Nephron (organoid): Measurements from ENCODE around the gene IL20RA.
"Not testable (repeated sequence)": the region's sequence is repeated elsewhere in the genome, so short reads cannot be mapped to it uniquely, and the experiment has no call there.

Experiments
- H3K27ac Mint-ChIP-seq, 3 experiments: 2 replicates each; pipeline ENCODE4 v1.8.0; 2020; ENCODE audit warnings: mixed read lengths in 3 of 3, mild to moderate bottlenecking in 2 of 3, moderate library complexity in 1 of 3
- H3K27me3 Mint-ChIP-seq: 2 replicates; pipeline ENCODE4 v1.8.0; 2021; ENCODE audit warnings: low read depth, mild to moderate bottlenecking, moderate library complexity, mixed read lengths
- H3K36me3 Mint-ChIP-seq: 2 replicates; pipeline ENCODE4 v1.8.0; 2020; ENCODE audit warnings: low read depth, mixed read lengths
- H3K4me1 Mint-ChIP-seq: 2 replicates; pipeline ENCODE4 v1.8.0; 2020; ENCODE audit warnings: mixed read lengths
- H3K4me3 Mint-ChIP-seq, 3 experiments: 2 replicates each; pipeline ENCODE4 v1.8.0; 2020; ENCODE audit warnings: mild to moderate bottlenecking in 3 of 3, mixed read lengths in 3 of 3, moderate library complexity in 2 of 3
- H3K9me3 Mint-ChIP-seq: 2 replicates; pipeline ENCODE4 v1.8.0; 2020; ENCODE audit warnings: mixed read lengths
- CTCF ChIP-seq, 3 experiments: fragments of 200-600 bp; sonication (generic); IDR thresholded peaks; one replicate each; pipeline ENCODE4 v1.5.0; 2021; ENCODE audit warnings: antibody characterized with exemption in 3 of 3; ENCODE audit not compliant: unreplicated experiment in 3 of 3

The IL20RA gene

DNA sequence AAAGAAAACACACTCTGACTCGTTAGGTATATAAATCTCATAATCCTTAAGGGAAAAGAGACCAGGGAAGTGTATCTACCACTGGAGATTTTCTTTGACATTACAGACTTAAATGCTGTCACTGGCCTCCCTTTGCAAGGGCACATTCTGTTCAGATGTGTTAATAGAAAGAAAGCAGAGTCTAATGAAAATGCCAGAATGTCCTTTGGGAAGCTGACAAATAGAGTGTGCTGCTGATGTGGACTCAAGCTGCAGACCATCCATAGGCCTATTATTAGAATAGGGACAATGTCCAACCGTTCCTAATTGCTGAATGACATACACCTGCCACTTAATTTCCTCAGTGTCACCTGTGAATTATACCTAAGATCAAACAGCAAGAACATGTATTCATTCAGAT is 81.5 kb downstream of the IL20RA start:
- H3K27ac Mint-ChIP-seq, result no peak overlapping the region
- H3K36me3 Mint-ChIP-seq, result no peaks in the 10 kb centered on the region
- H3K4me3 Mint-ChIP-seq, result no peak overlapping the region
- no peak for TF ChIP-seq CTCF (IDR thresholded peaks at IDR 0.05; ENCODE audit: unreplicated experiment in 3 of 3)
- no peaks in the 10 kb centered on the region for H3K9me3 Mint-ChIP-seq
- H3K4me1 Mint-ChIP-seq, result peaks cover 13% of the 10 kb centered on the region
- peaks cover 10% of the 10 kb centered on the region for H3K27me3 Mint-ChIP-seq

DNA sequence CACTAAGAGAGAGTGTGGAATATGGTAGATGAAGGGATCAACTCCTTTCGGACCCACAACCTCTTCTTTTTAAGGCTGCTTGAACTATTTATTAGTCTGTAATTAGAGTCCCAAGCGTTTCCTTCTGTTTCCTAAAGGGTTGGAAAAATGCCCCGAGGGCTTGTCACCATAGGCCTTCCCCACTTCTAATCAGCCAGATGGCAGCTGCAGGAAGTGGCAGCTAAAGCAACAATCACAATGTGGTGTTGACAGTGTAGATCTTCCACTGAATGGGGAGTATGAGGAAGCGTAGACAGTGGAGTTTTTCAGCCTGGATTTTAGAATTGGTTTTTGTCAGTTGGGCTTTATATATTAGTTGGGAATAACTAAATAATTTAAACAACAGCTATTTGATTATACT is 82.1 kb downstream of the IL20RA start:
- TF ChIP-seq CTCF (IDR thresholded peaks at IDR 0.05; ENCODE audit: unreplicated experiment in 3 of 3), result no peak
- no peaks in the 10 kb centered on the region for H3K36me3 Mint-ChIP-seq
- H3K4me3 Mint-ChIP-seq, result no peak overlapping the region

DNA sequence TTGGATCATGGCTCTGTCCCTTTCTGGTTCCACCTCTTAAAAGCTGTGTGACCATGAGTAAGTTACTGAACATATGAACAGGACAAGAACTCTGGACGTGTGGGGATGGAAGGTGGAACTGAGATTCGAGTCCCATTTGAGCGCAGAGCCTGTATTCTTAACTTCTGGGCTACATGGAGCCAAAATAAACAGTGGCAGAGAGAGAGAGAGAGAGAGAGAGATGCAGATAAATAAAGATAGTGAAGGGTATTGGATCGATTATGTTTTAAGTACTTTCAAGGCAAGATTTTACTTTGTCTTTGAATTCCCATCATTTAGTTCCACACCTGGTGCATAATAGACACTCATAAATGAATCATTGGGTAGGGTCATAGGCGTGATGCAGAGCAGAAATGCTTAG is 82.9 kb downstream of the IL20RA start:
- Mint-ChIP-seq H3K4me3 (no peak overlapping the region), H3K27me3 (peaks cover 15% of the 10 kb centered on the region), H3K27ac (no peak overlapping the region), H3K9me3 (no peaks in the 10 kb centered on the region), H3K36me3 (no peaks in the 10 kb centered on the region), H3K4me1 (peaks cover 17% of the 10 kb centered on the region)
- TF ChIP-seq CTCF (IDR thresholded peaks at IDR 0.05; ENCODE audit: unreplicated experiment in 3 of 3), result no peak

More for the DNA sequence above, 82.1 kb downstream of the IL20RA start:
- Mint-ChIP-seq H3K9me3 (no peaks in the 10 kb centered on the region), H3K27me3 (peaks cover 10% of the 10 kb centered on the region), H3K27ac (no peak overlapping the region), H3K4me1 (peaks cover 13% of the 10 kb centered on the region)

GRCh38 chr6:136960781-136961180 is 84.0 kb downstream of the IL20RA start:
- Mint-ChIP-seq H3K27me3 (peaks cover 9% of the 10 kb centered on the region), H3K27ac (no peak overlapping the region), H3K9me3 (no peaks in the 10 kb centered on the region), H3K4me3 (no peak overlapping the region), H3K4me1 (peaks cover 20% of the 10 kb centered on the region), H3K36me3 (no peaks in the 10 kb centered on the region)
- TF ChIP-seq CTCF (IDR thresholded peaks at IDR 0.05; ENCODE audit: unreplicated experiment in 3 of 3), result no peak

DNA sequence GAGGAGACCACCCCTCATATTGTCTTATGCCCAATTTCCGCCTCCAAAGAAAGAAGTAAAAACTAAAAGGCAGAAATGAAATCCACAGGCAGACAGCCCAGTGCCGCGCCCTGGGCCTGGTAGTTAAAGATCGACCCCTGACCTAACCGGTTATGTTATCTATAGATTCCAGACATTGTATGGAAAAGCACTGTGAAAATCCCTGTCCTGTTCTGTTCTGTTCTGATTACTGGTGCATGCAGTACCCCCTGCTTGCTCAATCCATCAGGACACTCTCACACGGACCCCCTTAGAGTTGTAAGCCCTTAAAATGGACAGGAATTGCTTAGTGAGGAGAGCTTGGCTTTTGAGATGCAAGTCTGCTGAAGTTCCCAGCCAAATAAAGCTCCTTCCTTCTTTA is 84.8 kb downstream of the IL20RA start:
- not testable (repeated sequence) for H3K36me3 Mint-ChIP-seq, H3K27me3 Mint-ChIP-seq, H3K9me3 Mint-ChIP-seq, H3K27ac Mint-ChIP-seq, H3K4me3 Mint-ChIP-seq
- peaks cover 20% of the 10 kb centered on the region for H3K4me1 Mint-ChIP-seq

DNA sequence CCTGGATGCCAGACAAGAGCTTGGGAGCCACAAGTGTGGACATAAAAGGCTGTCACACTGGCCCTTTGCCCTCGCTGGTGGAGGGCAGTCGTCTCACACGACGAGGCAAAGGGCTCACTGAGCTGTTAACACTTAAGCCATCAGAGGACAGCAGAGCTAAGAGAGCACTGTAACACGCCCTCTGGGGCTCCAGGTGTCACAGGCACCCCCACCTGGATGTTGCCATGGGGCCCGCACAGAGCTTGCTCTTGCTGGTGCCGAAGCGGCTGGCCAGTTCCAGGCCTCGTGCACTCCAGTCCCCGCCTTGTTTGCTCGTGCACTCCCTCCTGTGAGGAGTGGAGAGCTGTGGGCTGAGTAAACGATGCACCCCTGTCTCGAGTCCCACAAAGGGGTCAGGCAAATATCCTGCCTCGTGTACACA is 85.3 kb downstream of the IL20RA start:
- no peaks in the 10 kb centered on the region for H3K9me3 Mint-ChIP-seq
- H3K27ac Mint-ChIP-seq, result no peak overlapping the region

More for the DNA sequence above, 85.3 kb downstream of the IL20RA start:
- Mint-ChIP-seq H3K36me3 (no peaks in the 10 kb centered on the region), H3K4me1 (peaks cover 20% of the 10 kb centered on the region), H3K4me3 (no peak overlapping the region), H3K27me3 (peaks cover 9% of the 10 kb centered on the region)
- no peak for TF ChIP-seq CTCF (IDR thresholded peaks at IDR 0.05; ENCODE audit: unreplicated experiment in 3 of 3)
